T-helper 2 cell treated with Interferon-gamma antibody and Interleukin-4, amounts not matched to agents 100 ng/mL and 5 ng/mL, for 36 hours (primary cell): ENCODE measurements around the gene CROCC2. TPM values are rescaled to one million over a fixed set of nuclear protein-coding genes. Genes with fewer than 3 reads are reported as not detected.
"Not testable (repeated sequence)": the region's sequence is repeated elsewhere in the genome, so short reads cannot be mapped to it uniquely, and the experiment has no call there.

Experiments
- intact Hi-C: fragments of 100-400 bp; cut with micrococcal nuclease; formaldehyde crosslinking; loops from one replicate; pipeline ENCODE4 v1.15.1; 2023
- total RNA-seq: library from RNA; stranded (reverse); gene quantifications from 2 replicates; pipeline ENCODE4 v1.2.3, GENCODE V29; 2022

The CROCC2 gene
- total RNA-seq, 1 donor from 2014 or later, result not detected

DNA sequence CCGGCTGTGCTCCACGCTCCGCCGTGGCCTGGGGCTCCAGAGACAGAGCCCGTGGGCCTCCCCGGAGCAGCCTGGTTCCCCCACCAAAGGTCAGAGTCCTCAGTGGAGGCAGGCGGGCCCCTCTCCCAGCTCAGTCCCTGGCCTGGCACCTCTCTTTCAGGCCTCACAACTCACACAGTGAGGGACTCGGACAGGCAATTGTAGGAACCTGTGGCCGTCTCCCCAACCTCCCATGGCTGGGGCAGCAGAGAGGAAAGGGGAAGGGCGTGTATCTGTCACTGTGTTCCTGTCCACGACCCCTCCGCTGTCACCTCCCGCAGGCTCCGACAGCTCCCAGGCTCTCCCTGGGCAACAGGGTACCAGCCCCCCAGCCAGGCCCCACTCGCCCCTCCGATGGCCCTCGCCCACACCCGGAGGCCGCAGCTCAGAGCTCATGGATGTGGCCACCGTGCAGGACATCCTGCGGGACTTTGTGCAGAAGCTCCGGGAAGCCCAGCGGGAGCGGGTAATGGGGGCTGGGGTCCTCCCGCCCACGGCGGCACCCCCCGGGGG lies 59.8 kb downstream of the CROCC2 start:
- intact Hi-C loops, result no loop called here

DNA sequence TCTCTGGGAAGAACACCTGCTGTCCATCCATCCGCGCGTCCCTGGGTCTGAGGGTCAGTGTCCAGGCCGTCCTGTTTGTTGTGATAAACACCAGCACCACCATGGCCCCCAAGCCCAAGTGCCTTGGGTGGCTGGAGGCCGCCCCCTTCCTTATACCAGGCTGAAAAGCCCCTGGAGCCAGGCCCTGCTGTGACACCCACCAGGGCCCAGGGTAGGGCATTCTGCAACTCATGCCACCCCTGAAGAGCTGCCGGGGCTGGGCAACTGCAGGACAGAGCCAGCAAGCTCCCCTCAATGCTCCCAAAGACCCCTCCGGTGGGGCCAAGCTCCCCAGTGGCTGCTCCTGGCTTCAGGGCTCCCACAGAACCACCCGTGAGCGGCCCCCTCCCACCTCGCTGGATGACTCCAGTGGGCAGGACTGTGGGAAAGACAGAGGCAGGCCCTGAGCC lies 60.3 kb downstream of the CROCC2 start:
- intact Hi-C loops, result no loop called here

DNA sequence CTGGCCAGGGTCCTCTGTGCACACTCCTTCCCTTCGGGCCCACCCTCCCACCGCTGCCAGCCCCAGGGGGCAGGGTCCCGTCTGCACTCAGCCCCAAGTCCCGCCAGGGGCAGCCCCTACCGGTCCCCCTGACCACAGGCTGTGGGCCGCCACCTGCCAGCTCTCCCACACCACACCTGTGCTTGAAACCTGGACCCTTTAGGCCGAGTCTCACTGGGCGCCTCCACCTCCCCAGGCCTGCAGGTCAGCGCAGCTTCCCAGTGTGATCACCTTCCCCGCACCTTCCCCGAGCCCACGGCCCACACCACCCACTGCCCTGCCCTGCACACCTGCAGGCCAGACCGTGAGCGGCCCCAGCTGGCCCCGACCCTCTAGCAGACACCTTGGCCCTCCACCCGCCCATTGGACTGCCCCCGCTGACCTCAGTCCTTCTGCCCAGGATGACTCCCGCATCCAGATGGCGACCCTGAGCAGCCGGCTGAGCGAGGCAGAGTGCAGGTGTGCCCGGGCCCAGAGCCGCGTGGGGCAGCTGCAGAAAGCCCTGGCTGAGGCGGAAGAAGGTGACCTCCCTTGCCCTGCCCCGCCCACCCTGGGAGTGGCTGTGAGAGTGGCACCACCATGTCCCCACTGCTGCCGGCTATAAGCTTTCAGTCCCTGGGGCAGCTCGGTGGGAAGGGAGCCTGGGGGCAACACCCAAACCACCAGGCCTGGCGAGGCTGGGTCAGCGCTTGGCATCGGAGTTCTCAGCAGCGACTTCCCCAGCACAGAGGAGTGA lies 61.0 kb downstream of the CROCC2 start:
- intact Hi-C loops, result no loop called here

DNA sequence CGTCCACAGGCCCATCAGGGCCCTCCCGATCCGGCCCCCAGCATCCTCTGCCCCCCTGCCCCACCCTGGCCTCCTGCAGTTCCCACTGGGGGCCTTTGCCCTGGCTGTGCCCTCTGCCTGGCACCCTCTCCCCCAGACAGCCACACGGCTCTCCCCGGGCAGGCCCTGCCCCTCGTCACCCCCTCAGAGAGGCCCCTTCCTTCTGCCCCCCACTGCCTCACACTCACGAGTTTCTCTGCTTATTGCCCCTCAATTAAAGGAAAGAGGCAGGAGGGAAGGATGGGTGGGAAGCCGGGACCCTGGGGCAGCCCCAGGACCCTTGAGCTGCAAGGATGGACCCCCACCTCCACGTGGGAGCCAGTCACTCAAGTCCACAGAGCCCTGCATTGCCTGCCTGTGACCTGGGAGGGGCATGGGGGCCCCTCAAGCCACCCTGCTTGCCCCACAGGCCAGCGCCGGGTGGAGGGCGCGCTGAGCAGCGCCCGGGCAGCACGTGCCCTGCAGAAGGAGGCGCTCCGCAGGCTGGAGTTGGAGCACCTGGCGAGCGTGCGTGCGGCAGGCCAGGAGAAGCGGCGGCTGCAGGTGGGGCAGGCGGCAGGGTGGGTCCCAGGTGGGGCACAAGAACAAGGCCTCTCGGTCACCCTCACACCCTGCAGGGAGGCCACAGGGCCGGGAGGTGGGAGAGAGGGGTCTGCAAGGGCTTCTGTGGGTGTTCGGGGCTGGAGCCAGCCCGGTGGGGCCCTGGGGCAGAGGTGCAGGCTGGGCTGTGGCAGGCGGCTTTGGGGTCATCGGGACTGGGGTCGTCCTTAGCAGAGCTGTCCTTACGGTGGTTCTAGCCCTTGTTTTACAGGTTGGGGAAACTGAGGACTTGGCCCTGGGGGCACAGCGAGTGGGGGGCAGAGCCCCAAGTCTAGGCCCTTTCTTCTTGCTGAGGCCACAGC lies 61.8 kb downstream of the CROCC2 start:
- intact Hi-C loops, result no loop called here

GRCh38 chr2:240968731-240969624 lies 62.8 kb downstream of the CROCC2 start:
- intact Hi-C loops, result no loop called here

GRCh38 chr2:240970104-240970503 lies 64.0 kb downstream of the CROCC2 start:
- intact Hi-C loops, result no loop called here

GRCh38 chr2:240970816-240971215 lies 64.7 kb downstream of the CROCC2 start:
- intact Hi-C loops, result no loop called here

GRCh38 chr2:240972201-240972600 lies 66.1 kb downstream of the CROCC2 start:
- intact Hi-C loops, result no loop called here

DNA sequence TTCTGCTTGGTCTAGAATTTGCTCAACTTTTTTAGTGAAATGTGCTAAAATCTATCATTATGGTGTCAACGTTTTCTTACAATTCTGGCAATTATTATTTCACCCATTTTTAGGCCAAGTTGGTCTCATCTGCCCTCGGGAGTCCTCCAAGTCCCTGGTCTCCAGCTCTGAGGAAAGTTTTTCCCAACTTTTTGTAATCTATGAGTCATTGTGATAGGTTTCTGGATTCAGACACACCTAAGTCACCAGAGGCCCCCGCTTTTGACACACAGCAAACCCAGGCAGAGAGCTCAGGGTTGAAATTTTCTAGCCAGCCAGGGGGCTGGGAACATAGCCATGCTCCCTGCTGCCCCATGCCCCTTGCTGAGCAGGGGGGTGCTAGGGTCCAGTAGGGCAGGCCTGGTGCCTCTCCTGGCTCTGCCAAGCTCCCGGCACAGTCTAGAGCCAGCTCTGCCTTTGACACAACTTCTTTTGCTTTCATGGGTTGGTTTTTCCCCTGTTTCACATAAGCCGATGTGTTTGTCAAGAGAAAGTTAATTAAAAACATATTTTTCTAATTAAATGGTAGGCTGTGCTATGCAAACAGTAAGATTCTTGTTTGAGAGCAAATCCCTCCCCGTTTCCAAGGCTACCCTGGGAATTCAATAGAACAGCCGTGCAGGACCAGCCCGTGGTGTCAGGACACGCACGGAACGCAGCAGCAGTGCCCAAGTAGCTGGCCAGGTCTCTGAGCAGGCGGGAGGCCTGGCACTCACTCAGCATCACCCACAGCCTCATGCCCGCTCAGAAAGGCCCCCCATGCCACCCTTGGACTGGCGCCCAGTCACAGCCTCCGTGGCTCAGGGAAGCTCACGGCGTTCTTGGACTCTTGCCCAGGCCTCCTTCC lies 66.7 kb downstream of the CROCC2 start:
- intact Hi-C loops, result no loop called here

- intact Hi-C loops, result no loop called here
Measured at GRCh38 chr2:240974771-240975572, 68.8 kb downstream of the CROCC2 start.

DNA sequence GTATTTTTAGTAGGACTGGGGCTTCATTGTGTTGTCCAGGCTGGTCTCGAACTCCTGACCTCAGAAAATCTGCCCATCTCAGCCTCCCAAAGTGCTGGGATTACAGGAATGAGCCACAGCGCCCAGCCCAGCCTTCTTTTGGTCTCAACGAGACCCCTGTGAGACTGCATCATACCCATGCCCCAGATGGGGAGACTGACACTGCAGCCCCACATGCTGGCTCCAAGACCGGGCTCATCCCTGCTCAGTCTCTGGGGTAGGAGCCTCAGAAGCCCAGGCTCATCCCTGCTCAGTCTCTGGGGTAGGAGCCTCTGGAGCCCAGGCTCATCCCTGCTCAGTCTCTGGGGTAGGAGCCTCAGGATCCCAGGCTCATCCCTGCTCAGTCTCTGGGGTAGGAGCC lies 69.8 kb downstream of the CROCC2 start:
- intact Hi-C loops, result not testable (repeated sequence)

GRCh38 chr2:240981280-240981679 lies 75.1 kb downstream of the CROCC2 start:
- intact Hi-C loops, result no loop called here

- intact Hi-C loops, result no loop called here
Measured at GRCh38 chr2:240981871-240982800, 76.0 kb downstream of the CROCC2 start.

DNA sequence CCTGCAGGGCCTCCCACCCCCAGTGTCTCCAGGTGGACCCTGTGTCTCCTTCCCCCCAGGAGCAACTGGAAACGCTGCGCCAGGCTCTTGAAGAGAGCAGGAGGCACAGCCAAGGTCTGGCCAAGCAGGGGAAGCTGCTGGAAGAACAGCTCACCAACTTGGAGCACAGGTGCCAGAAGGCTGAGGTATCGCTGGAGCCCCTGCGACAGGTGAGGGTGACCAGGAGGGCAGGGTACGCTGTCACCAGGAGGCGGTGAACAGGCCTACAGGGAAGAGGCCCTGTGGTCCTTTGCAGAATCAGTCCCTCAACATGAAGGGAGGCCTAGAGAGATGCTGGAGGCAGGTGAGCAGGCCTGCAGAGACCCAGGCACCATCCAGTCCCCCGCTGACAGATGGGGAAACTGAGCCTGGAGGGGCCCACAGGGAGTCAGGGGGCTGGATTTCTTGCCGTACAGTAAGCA lies 76.7 kb downstream of the CROCC2 start:
- intact Hi-C loops, result no loop called here

- intact Hi-C loops, result no loop called here
Measured at GRCh38 chr2:240983361-240983995, 77.3 kb downstream of the CROCC2 start.

DNA sequence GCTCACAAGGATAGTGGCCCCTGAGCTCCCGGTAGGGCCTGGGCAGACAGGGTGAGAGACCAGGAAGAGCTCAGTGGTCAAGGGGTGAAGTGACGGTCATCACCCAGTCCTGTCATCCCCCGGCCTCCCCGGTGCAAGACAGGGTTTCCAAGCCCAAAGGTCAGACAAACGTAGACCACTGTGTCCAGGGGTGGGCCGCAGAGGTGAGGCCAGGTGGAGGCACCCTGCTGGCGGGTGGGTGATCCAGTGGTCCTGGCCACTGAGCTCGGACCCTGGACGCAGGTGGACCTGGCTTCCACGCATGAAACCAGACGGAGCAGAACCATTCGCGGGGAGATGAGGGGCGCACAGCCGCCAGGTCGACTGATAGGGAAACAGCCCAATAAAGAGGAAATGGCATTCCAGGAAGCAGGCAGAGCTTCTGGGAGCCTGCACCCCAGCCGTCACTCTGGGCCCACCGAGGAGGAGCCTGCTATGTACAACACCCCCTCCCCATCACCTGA lies 77.9 kb downstream of the CROCC2 start:
- intact Hi-C loops, result no loop called here
